GM19438 (cell line): ENCODE results near the gene ENTHD1.

Experiments
- ATAC-seq: cut with Tn5 transposase; IDR thresholded peaks from one replicate; pipeline ENCODE4 v1.9.1; 2021; ENCODE audit warnings: low read depth; ENCODE audit not compliant: unreplicated experiment

ENTHD1 gene, protein sequence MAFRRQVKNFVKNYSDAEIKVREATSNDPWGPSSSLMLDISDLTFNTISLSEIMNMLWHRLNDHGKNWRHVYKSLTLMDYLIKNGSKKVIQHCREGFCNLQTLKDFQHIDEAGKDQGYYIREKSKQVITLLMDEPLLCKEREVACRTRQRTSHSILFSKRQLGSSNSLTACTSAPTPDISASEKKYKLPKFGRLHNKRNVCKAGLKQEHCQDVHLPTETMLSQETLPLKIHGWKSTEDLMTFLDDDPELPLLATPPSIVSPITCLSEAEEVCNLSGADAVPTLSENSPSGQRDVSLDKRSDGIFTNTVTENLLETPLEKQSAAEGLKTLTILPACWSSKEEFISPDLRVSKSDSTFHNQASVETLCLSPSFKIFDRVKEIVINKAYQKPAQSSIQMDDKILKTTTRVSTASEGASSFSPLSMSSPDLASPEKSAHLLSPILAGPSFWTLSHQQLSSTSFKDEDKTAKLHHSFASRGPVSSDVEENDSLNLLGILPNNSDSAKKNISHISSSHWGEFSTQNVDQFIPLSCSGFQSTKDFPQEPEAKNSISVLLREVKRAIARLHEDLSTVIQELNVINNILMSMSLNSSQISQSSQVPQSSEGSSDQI

DNA sequence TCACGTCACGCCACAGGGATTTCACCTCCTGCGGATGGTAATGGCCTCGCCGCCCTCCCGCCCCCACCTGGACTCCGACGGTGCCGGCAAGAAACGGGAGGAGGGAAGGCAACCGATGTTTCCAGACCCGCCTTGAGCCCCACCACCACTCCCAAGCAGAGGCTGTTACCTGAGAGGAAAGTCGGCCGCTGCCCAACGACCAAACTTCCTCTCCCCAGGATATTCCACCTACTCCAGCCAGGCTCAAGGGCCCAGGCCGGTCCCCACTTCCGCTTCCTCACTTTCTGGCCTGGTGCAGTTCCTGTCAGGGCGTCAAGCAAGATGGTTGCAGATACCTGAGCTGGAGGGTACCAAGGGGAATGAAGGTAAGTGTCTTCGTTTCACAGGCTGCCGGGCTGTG is at the start of gene ENTHD1:
ENTHD1 (minus strand) TSS at position 235 of the 400 bp plus-strand sequence. CDS start 6,012 bp downstream, outside the sequence.
- ATAC-seq: no peak

DNA sequence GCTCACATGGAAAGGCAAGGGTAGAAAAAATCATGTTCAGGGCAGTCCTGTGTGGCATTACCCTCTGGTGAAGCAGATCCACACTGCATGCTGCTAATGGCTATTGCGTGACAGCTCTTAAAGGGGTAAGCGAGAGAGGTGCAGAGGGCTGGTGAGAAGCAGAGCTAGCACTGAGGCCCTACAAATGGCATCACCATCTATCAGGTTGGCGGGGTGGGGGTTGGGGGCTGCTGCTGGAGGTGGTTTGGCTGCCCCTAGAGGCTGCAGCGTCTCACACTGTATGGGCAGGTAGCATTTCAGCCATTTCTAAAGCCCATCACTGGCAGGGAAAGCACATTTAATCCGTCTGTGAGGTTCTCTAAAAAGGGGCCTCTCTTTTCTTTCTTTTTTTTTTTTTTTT is 49.8 kb upstream of the ENTHD1 start:
- ATAC-seq: no peak

DNA sequence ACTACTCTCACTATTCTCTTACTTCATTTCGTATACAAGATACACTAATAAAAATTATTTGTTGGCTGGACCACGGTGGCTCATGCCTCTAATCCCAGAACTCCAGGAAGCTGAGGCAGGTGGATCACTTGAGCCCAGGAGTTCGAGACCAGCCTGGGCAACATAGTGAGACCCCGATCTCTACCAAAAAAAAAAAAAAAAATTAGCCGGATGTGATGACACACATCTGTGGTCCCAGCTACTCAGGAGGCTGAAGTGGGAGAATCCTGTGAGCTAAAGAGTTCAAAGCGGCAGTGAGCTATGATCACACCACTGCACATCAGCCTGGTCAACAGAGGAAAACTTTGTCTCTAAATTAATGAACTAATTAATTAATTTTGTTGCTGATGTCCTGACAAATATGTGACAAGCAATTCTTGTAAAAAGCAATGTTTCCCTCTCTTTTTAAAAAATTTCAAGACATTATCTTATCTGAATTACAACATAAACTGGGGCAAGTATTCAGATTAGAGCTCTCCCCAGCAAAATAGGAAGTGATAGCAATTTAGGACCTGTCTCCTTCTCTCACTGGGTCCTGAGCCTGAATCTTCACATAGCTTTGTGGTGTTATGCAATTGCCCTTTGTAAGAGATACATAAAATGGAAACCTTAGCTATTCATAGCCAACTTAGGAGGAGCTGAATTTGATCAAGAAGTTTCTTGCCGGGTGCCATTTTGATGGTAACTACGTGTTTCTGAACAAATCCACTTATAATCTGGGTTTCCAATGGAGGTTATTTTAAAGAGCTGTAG is 49.1 kb upstream of the ENTHD1 start:
- no peak for ATAC-seq

DNA sequence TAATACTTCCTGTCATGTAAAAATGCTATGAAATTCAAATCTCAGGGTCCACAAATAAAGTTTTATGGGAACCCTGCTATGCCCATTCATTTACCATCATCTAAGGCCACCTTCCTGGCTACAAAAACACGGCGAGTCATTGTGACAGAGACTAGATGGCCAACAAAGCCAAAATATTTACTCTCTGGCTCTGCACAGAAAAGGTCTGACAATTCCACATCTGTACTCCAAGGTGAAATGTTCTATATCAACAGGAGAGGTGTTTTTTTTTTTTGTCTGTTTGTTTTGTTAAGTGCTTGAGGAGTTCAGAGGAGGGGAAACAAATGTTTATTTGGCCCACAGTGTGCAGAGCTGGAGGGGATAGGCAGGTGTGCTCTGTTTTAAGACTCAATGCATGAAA is 48.0 kb upstream of the ENTHD1 start:
- ATAC-seq: no peak

DNA sequence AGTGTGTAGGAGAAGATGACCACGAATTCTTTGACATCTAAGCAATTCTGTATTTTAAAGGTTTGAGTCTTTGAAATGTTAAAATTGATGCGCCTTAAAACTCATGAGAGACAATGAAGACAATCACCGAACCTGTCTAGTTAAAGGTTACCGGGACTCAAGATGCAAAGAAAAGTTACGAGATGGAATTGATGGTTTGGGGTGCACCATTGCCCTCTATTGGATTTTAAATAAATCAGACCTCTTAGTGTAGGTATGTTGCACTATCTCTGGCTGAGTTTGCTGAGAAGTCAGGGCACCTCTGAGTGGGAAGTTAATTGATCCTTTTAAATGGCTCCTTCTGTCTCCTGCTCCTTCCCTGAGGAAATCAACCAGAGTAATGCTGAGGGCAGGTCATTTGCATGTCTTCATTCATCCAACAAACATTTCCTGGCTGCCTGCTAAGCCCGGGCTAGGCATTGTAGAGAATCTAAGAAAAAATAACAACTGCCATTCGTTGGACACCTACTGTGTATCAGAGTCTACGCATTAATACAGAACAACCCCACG is 47.3 kb upstream of the ENTHD1 start:
- ATAC-seq: no peak

DNA sequence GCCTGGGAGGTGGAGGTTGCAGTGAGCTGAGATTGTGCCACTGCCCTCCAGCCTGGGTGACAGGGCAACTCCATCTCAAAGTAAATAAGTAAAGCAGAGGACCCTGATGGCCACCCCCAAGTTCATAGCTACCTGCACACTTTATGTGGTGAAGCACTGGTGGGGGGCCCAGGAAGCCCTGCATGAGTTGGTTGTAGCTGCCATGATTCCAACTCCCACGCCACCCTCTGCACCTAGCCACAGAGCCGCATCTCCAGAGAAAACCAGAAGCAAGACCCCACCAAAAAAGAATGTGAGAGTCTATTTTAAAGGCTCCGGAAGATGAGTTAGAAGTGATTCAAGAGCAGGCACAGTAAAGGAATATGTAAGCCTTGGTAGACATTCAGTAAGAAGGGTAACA is 46.3 kb upstream of the ENTHD1 start:
- ATAC-seq: no peak

DNA sequence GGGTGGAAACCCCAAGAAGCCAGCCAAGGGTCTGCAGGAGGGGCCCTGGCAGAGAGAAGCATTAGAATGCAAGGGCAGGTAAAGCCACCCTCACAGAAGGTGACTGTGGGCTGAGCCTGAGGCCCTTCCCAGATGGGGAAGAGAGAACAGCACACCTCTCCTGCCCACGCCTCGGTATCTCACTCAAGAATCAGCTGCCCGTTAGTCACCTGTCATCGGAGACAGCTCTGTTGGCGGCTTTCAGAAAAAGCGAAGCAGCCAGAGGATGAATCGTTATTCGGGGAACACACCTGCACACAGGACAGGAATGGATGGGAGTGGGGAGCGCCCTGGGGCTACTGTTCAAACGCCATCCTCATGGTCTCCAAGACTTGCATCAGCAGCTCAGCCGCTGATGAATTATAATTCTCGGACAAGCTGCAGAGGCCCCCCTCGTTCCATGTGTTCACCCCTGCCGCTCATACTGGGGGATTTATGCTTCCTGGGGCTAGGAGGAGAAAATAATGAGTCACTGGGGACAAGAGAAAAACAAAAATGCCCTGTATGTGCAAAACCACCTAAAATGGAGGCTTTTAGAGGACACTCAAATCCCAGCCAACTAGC is 45.0 kb upstream of the ENTHD1 start:
- no peak for ATAC-seq

DNA sequence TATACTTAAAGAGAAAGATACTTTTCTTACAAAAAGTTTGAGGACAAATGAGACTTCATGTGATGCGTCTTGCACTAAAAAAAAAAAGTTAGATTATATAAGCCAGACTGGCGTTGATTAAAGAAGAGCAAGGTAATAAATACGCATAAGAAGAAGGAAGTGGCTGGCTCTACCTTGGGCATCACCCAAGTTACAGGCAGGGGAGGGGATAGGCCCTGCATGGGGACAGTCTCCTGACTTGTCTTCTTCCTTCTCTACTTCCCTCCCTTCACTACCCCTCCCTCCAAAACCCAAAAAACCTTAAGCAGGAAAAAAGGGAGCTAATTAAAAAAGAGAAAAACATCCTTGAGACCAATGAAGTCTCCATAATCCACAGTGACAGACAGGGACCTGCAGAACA is 44.3 kb upstream of the ENTHD1 start:
- no peak for ATAC-seq

DNA sequence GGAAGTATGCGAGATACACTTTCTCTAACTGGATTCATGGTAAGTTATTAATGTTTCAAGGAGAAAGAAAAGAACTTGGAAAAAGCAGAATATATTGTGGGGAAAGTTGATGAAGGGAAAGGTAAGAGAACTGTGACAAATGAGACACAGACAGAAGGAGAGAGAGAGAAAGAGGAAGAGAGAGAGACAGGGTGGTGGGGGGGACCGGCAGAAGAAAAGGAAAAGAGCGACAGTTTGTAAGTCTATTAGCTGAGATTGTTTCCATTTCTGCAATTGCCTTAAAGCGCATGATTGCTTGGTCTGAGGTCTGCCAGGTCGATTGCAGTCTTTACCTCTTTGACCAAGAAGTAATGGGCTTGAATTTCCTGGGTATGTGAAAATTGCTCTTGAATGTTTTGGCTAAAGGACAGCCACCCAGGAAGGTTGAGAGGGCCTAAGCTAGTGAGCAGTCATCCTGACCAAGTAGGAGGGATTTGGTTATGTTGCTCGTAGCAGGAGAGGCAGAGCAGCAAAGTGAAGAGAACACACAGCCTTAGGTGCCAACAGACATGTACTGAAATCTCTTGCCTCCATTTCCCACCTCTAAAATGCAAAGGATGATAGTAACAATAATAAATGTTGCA is 43.1 kb upstream of the ENTHD1 start:
- no peak for ATAC-seq

DNA sequence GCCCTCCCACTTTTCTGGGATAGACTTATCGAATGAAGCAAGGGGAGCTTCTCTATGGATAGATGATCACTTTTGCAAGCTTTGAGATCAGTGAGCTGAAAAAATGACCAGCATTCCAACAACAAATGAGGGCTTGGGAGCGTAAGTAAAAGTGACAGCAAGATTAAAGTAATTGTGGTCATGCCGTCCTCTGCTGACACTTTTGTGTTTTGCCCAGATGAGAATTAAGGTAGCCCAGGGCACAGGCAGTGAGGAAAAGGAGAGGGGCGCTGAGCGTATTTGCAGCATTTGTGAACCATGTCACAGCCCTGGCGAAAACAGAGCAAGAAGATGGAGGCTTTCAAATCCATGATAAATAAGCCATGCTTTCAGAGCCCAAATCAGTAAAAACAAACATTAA is 42.1 kb upstream of the ENTHD1 start:
- ATAC-seq: no peak

DNA sequence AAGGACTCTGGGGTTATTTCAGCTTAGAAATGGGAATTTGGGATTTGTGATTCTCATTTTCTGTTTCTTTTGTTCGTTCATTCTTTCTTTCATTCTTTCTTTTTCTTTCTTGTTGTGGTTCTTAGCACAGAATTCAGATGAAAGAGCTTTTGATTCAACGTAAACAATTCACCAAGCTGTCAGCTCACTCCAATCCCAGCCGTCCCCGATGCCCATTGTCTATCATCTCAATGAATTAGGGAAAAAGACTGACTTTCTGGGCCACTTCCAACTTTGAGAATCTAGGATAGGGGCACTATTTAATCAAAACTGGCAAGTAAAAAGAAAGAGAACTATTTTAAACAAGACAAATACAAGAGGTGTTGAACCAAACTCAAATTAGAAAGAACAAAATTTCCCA is 41.6 kb upstream of the ENTHD1 start:
- no peak for ATAC-seq

DNA sequence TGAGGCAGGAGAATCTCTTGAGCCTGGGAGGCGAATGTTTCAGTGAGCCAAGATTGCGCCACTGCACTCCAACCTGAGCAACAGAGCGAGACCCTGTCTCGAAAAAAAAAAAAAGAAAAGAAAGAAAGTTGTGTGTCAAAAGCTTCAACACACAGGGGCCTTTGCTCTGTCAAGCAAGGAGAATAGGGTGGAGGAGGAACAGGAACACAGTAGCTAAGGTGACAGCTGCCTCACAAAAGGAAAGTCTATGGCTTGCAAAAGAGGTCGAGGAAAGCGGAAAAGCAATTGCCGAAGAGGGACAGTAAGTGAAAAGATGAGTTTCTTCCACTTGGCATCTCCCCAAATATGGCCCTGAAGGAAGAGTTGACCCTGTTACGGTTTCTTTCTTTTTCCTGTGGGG is 40.2 kb upstream of the ENTHD1 start:
- no peak for ATAC-seq

DNA sequence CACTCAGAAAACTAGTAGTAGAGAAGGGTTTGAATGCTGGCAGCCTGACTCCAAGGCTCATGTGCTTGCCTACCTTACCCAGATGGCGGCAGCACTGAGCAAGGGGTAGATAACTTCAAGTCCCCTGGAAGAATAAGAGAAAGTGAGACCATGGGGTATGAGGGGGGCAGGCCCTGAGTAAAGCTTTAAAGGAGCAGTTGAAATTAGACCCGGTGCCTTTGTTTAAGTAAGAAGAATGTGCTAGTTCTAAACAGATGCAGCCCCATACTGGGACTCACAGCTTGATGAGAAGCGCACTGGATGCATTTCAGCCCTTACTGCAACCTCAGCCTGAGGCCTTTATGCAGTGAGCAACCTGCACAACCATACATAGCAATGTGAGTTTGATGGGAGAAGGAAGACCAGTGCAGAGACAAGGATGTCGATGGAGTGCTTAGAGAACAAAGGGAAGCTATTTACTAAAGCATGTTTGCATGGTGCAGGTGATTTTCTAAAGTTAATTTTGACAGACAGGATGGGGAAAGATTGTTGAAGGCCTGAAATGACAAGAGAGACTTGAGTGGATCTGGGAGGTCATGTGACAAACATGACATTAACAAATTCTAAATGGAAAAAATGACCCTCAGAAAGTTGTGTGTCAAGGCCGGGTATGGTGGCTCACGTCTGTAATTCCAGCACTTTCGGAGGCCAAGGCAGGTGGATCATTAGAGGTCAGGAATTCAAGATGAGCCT is 39.5 kb upstream of the ENTHD1 start:
- no peak for ATAC-seq

DNA sequence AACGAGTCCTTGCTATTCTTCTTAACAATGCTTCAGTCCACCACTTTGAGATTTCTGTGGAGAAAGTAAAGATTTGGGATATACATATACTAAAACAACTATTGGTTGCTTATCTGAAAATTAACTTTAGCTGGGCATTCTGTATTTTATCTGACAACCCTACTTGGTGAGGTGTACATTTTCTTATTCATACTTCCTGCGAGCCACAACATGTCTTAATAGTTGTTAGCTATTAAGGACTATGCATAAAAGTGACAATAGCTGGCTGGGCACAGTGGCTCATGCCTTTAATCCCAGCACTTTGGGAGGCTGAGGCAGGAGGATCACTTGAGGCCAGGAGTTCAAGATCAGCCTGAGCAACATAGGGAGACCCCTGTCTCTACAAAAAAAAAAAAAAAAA is 38.6 kb upstream of the ENTHD1 start:
- no peak for ATAC-seq

DNA sequence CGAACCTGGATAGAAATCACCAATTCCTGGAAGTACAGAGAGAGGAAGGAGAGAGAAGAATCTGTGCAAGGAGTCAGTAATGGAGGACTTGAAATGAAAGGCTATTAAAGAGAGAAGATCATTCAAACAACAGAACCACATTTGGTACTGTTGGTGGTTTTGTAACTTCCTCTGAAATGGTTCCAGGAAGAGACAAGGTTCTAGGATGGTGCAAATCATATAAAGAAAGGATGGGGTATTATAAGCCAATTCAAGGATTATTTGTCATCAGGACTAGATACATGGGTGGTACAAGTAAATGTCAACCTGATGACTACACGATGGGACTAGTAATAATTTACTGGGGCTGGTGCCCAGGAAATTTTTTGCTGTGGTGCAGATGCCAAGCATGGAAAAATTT is 37.7 kb upstream of the ENTHD1 start:
- no peak for ATAC-seq

DNA sequence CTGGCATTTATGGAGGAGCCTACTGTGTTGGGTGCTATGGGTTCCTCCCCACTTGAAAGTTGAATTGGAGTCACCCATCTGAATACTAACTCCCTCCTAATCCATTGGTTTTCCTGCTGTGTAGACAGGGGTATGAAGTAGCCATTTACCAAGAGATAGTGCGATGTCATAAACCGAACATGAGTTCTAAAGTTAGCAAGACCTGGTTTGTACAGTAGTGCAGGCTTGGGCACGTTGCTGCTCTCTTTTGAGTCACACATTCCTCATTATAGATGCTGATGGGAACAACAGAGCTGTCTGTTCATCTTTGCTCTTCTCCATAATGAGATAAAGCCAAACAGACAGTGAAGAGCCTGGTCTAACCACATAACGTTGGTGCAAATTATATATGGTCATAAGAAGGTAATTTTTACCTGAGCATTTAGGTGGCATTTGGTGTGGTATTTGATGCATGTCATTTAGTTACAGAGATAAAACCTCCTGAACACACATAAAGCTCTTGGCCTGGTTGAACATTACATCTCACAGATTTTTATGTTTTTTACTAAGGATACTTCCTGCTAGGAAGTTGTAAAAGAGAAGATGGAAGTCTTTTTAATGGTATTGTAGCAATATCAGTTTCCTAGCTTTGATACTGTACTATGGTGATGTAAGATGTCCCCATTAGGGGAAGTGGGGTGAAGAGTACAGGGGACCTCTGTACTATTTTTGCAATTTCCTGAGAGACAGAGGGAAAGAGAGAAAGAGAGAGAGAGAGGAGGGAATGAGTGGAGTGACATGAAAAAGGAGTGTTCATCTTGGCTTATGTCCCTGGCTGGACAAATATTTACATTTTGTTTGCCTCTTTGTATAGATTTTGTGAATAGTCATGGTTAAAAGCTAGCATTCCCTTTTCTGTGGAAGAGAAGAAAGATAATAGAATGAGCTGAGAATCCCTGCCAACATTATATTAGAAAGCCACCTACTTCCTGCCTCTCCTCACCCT is 35.3 kb upstream of the ENTHD1 start:
- no peak for ATAC-seq

DNA sequence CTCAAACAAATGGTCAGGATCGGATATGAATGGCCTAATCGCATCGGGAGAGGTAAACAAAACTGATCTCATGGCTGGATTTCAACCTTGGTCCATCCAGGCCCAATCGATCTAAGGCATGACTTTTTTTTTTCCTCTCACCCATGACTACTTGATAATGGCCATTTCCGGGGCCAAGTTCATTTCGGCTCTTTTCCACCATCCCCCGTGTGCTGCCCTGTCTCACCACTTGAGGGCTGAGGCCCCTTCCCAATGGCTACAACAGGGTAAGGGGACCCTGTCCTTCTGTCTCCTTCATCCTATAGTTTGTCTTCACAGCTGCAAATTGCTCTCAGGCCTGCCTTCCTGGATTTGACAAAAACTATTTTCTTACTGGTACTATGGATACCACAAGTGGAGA is 34.0 kb upstream of the ENTHD1 start:
- ATAC-seq: no peak

DNA sequence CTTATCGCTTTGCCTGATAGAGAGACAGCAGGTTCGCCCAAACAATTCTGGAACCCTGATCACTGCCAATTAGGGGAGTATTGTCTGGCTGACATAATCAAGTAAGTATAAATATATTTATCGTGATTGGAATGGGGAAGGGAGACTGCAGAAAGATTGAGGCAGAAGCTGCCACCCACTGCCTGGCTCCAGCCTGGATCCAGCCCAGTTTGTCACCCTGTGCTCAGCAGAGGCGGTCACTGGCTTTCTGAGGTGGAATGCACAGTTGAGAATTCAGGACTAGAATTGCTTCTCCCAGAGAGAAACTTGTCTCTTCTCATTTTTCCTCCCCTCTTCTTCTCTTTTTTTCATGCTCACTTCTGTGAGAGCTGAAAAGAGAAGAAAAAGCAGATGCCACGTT is 33.2 kb upstream of the ENTHD1 start:
- no peak for ATAC-seq
